ENCODE results near the gene SLC22A1.
"Not testable (repeated sequence)": the region's sequence is repeated elsewhere in the genome, so short reads cannot be mapped to it uniquely, and the experiment has no call there.

- TF ChIP-seq CTCF (IDR thresholded peaks at IDR 0.05; ENCODE audit: low read depth, low read length, missing input control); JUND (IDR thresholded peaks at IDR 0.05); MAX (IDR thresholded peaks at IDR 0.05); RAD21 (IDR thresholded peaks at IDR 0.05); NR2F2 (IDR thresholded peaks at IDR 0.05); TAF1 (conservative IDR thresholded peaks at IDR 0.05): not testable (repeated sequence)
Observed at GRCh38 chr6:160165928-160166327, 44.3 kb downstream of the SLC22A1 start.
